ENCODE measurements around the gene TMEM181.
"Not testable (repeated sequence)": the region's sequence is repeated elsewhere in the genome, so short reads cannot be mapped to it uniquely, and the experiment has no call there.

The TMEM181 gene

GRCh38 chr6:158635427-158636073 is 75.7 kb downstream of the TMEM181 start:
- in situ Hi-C loops (cut with MboI; ENCODE audit: low sequenced_read_pairs) = no loop called here

GRCh38 chr6:158636778-158637177 is 76.9 kb downstream of the TMEM181 start:
- in situ Hi-C loops (cut with MboI; ENCODE audit: low sequenced_read_pairs) = no loop called here

- in situ Hi-C loops (cut with MboI; ENCODE audit: low sequenced_read_pairs) = no loop called here
Measured at GRCh38 chr6:158638324-158638854, 78.5 kb downstream of the TMEM181 start.

- in situ Hi-C loops (cut with MboI; ENCODE audit: low sequenced_read_pairs) = no loop called here
Measured at GRCh38 chr6:158639056-158639455, 79.2 kb downstream of the TMEM181 start.

GRCh38 chr6:158640519-158640918 is 80.6 kb downstream of the TMEM181 start:
- in situ Hi-C loops (cut with MboI; ENCODE audit: low sequenced_read_pairs) = no loop called here

GRCh38 chr6:158642097-158642601 is 82.3 kb downstream of the TMEM181 start:
- in situ Hi-C loops (cut with MboI; ENCODE audit: low sequenced_read_pairs) = no loop called here

- in situ Hi-C loops (cut with MboI; ENCODE audit: low sequenced_read_pairs) = no loop called here
Measured at GRCh38 chr6:158643836-158644230, 83.9 kb downstream of the TMEM181 start.

GRCh38 chr6:158644231-158645063 is 84.6 kb downstream of the TMEM181 start, which contains the start of gene DYNLT1:
TSS of gene DYNLT1 (minus strand) at chr6:158644743. CDS start at chr6:158644708, 35 bp downstream.
- in situ Hi-C loops (cut with MboI; ENCODE audit: low sequenced_read_pairs) = no loop called here

- in situ Hi-C loops (cut with MboI; ENCODE audit: low sequenced_read_pairs) = no loop called here
Measured at GRCh38 chr6:158645064-158646022, 85.5 kb downstream of the TMEM181 start.

- in situ Hi-C loops (cut with MboI; ENCODE audit: low sequenced_read_pairs) = no loop called here
Measured at GRCh38 chr6:158646023-158646910, 86.4 kb downstream of the TMEM181 start.

- in situ Hi-C loops (cut with MboI; ENCODE audit: low sequenced_read_pairs) = no loop called here
Measured at GRCh38 chr6:158647501-158647900, 87.6 kb downstream of the TMEM181 start.

GRCh38 chr6:158648682-158649131 is 88.8 kb downstream of the TMEM181 start:
- in situ Hi-C loops (cut with MboI; ENCODE audit: low sequenced_read_pairs) = no loop called here

- in situ Hi-C loops (cut with MboI; ENCODE audit: low sequenced_read_pairs) = no loop called here
Measured at GRCh38 chr6:158649289-158650143, 89.6 kb downstream of the TMEM181 start, which contains the start of gene SYTL3. TSS of gene SYTL3 (plus strand) at chr6:158650054. CDS start at chr6:158663269, 13,215 bp downstream.

GRCh38 chr6:158651981-158652737 is 92.3 kb downstream of the TMEM181 start:
- in situ Hi-C loops (cut with MboI; ENCODE audit: low sequenced_read_pairs) = not testable (repeated sequence)

GRCh38 chr6:158653577-158654354 is 93.9 kb downstream of the TMEM181 start:
- in situ Hi-C loops (cut with MboI; ENCODE audit: low sequenced_read_pairs) = no loop called here

- in situ Hi-C loops (cut with MboI; ENCODE audit: low sequenced_read_pairs) = no loop called here
Measured at GRCh38 chr6:158654498-158654897, 94.6 kb downstream of the TMEM181 start.

GRCh38 chr6:158654960-158655489 is 95.1 kb downstream of the TMEM181 start:
- in situ Hi-C loops (cut with MboI; ENCODE audit: low sequenced_read_pairs) = no loop called here

All from HL-60/S4 (cell line).